ENCODE measurements around the gene PRRT4.

PRRT4 gene

DNA sequence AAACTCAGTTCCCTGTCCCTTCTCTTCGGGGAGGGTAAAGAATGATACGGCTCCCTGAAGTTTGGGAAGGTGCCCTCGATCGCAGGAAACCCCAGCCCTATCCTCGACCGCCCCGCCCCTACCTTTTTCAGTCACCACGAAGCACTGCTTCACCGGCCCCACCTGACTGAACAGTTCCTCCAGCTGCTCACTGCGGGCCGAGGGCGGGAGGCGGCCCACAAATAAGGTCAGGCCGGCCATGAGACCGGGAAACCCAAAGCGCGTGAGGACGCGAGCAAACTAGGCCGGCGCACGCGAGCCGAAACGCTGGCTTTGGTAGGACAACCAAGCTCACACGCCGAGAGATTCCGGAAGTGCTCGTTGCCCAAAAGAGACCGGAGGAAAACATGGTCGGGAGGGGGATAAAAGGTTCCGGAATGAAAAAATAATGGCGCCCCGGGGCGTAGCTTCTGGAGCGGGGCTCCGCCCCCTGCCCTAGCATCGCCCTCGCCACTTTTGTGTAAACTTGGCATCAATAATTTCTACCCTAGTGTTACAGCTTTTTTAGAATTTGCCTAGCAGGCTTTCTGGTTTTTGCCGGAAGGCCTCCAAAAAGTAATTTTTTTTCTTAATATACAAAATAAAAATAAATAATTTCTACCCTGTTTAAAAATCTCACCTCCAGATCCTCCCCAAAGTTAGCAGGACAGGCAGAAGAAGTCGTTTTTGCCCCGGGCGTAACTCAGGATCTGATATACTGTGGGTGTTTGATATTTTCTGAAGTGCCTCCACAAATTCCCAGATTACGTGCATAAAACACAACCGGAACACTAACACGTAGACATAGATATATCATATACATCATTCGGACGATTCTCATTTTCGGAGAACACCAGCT is 17.7 kb downstream of the PRRT4 start, which contains the start of gene RBM28:
RBM28 (minus strand) TSS at position 355 of the 877 bp plus-strand sequence; CDS start at position 240, 115 bp downstream.
- peak; percentile 57 for DNase-seq (ENCODE audit: low read depth)

DNA sequence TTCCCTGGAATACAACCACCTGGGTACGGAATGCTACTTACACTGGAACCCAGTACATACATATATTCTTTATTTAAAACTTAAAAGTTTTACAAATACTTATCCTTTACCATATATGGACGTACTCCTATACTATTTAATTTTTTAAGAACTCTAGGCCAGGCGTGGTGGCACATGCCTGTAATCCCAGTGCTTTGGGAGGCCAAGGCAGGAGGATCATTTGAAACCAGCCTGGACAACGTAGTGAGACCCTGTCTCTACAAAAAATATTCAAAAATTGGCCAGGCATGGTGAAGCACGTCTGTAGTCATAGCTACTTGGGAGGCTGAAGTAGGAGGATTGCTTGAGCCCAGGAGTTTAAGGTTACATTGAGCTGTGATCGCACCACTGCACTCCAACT is 19.8 kb downstream of the PRRT4 start:
- no peak for DNase-seq (ENCODE audit: low read depth)

DNA sequence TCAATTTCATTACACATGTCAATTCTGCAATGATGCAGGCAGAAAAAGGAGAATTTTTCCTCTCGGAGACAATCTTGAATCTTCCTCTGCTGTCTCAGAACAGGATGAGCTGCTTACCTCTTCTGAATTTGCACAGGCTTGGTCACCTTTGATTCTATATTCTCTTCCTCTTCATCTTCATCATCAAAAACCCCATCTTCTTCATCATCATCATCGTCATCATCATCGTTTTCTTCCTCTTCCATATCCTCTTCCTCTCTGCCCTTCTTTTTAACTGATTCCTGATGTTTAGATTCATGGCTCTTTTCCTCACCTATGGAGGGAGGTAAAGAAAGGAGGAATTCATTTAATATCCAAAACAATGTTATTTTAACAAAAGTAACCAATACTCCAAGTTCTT is 25.8 kb downstream of the PRRT4 start:
- no peak for DNase-seq (ENCODE audit: low read depth)

DNA sequence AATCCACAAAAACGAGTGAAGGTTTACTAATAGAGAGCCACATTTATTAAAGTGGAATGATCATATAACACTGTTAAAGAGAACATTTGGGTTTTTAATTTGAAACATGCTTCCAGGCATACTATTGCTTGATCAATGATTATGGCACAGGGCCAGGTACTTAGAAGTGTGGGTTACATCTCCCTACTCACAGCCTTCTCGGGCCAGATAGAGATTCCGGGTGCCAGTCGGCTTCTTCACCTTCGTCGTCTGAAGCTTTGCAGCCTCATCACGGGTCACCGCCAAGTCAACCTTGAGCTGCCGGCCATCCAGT is 37.2 kb downstream of the PRRT4 start:
- DNase-seq (ENCODE audit: low read depth) = no peak

DNA sequence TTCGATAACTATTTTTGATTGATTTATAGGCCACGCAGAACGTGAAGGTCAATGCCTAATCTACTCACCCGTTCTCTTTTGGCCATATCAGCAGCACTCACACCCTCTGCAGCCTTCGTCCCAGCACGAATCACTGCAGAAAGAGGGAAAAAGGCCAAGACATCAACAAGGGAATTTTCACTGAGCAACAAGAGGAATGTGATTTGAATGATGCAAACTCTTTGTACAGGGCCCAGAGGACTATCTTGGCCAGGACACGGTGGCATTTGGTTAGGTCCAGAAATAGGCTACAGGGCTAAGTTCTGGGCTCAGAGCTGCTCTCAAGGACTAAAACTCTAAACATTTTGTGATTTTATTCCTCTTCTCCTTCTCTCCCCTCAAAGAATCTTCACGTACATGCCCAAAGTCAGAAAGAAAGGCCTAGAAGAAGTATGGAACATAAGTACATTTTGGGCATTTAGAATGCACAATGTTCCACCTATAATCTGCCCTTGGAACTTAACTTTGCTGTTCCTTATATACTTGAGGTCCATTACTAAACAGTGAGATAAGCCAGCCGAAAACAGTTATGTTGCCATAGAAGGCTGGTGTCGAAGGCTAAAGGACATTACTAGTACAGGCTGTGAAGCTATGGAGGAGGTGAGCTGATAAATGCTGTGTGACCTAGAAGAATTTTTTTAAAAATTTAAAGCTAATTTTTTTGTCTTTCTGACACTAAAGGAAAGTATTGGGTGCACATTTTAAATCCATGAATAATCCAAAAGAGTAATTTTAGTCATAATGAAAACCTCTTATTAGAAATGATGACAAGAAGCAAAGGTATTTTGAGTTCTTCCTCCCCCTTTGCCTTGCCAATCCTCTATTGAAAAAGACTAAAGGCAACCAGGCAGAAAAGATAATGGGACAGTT is 37.8 kb downstream of the PRRT4 start:
- no peak for DNase-seq (ENCODE audit: low read depth)

DNA sequence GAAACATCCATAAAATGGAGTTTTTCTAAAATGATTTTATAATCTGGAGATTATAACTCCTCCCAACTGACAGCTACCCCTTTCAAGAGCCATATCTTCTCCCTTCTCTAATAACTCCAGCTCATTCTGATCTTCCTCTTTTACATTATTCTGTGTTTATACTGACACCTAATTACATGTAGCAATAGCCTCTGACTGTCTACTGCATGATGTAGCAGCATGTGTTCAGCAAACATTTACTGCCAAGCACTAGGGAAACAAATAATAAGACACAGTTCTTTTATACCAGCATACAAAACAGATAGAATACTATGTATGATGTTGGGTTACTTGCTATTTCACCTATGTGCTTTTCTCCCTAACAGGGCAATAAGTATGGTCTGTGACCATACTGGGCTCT is 38.5 kb downstream of the PRRT4 start:
- DNase-seq (ENCODE audit: low read depth) = no peak

DNA sequence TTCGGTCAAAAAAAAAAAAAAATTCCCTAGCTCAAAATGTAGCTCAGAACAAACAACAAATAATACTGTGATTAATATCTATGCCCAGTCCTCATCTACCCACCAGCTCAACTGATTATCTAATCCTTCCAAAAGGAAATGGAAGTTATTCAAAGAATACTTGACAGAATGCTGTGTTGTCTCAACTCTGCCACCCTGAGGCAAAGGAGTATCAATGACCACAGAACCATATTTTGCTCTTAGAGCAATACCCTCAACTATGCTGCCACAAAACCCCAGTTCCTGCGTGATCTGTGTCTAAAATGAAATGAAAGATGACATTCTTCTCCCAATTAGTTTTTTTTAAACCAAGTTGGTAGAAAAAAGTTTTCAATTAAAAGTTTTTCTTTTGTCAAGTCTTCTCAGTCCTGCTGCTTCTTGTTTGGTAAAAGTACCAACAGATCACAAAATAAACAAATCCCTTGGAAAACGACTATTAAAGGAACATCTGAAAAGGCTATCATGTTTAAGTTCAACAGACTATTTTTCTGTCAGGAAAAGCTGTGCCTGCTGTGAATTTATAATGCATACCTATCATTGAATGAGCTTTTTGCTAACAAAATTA is 39.3 kb downstream of the PRRT4 start:
- no peak for DNase-seq (ENCODE audit: low read depth)

DNA sequence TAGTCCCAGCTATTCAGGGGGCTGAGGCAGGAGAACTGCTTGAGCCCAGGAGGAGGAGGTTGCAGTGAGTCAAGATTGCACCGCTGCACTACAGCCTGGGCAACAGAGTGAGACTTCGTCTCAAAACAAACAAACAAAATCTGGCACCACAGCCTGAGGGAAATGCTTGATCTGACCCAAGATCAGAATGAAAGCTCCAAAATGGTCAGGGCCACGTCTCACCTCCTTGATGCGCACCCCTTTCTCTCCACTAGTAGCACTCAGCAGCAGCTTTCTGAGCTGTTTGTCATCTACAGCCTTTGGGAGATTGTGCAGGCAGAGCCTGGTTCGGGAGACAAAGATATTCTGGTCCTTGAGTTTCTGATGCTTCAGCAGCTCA is 40.5 kb downstream of the PRRT4 start:
- DNase-seq (ENCODE audit: low read depth) = no peak

DNA sequence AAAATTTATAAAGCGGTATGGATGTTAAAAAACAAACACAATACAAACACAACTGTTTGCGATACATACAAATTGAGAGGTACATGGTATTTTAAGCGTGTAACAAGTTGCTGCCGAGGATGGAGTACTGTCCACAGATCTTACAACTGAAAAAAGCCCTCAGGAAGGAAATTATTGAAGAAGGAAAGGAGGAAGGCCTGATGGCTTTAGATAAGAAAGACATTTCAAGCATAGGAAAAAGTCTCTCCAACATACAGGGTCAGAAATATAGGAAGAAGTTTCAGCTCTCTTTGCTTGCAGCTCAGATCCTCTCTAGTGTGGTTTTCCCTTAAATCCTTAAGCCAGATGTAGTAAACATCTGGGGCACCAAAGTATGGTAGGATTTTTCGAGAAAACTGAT is 42.8 kb downstream of the PRRT4 start:
- no peak for DNase-seq (ENCODE audit: low read depth)

DNA sequence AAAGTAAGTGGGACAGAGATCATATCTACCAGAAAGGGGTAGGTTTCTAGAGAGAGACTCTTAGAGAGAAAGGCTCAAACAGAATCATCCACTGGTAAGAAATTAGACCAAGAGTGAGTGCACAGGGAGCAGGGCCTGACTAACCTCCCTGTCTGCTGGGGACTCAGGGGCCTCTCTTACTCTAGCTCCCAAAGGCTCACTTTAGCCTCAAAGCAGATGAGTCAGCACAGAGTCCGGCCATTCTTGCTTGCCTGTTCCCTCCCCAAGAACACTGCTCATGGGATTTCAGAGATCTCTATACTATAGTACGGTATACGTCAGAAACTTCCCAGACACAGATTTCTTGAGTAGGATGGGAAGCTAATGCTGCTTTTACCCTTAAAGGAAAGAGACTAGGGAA is 50.5 kb downstream of the PRRT4 start:
- DNase-seq (ENCODE audit: low read depth) = no peak

DNA sequence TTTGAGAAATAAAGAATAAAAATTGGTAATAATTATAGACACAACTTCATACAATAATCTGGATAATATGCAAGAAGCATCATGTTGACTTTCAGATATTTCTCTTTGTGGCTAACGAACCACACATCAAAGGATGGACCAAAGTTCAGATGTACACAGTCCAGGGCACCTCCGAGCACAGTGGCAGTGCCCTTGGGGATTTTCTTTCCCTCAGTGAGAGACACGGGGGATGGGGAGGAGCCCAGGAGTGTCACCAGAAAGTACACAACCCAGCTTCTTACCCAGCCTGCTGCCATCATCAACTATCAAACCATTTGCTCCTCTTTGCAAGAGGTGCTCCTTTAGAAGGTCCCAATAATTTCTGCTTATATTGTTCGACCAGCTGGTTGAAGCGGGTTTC is 51.0 kb downstream of the PRRT4 start:
- DNase-seq (ENCODE audit: low read depth) = no peak

DNA sequence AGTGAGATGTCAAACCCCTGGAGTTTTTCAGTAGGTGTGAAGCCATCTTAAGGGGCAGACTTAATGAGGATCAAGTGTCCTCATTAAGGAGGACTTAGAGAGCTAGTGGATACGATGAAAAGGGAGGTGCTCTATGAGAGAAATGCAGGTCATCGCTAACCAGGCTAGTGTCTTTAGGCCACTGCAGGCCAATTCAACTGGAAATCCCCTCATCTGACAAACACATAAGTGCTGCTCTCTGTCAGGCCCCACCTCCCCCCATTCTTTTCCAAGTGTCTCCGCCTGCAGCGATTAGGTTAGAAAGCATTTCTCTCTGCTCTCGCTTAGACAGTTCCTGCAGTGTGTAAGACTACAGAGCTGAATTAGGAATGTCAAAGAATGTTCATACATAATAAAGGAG is 51.5 kb downstream of the PRRT4 start:
- no peak for DNase-seq (ENCODE audit: low read depth)

DNA sequence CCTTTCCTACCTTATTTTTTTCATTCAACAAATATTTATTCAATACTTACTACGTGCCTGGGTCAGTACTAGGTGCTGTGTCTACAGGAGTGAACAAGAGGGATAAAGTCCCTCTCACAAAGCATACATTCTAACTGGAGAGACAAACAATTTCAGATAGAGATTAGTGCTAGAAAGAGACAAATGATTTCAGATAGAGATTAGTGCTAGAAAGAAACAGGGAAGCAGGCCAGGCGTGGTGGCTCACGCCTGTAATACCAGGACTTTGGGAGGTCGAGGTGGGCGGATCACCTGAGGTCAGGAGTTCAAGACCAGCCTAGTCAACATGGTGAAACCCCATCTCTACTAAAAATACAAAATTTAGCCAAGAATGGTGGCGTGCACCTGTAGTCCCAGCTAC is 52.4 kb downstream of the PRRT4 start:
- DNase-seq (ENCODE audit: low read depth) = no peak

DNA sequence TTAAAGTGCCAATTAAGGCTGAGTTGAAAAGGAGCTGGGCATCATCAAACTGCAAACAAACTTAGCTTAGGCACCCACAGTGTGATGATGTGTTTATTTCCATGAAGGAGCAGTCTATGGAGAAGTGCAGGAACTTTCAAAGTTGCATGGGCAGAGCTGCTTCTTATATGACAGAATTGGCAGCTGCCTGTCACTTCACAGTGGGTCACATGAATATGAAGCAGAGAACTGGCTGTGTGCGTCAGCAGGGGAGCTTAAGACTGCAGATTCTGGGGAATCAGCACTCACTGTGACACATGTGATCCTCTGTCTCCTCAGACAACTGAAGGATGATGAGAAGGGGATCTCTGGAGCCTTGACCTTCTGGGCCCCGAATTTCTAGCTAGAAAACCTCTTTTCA is 54.4 kb downstream of the PRRT4 start:
- no peak for DNase-seq (ENCODE audit: low read depth)

DNA sequence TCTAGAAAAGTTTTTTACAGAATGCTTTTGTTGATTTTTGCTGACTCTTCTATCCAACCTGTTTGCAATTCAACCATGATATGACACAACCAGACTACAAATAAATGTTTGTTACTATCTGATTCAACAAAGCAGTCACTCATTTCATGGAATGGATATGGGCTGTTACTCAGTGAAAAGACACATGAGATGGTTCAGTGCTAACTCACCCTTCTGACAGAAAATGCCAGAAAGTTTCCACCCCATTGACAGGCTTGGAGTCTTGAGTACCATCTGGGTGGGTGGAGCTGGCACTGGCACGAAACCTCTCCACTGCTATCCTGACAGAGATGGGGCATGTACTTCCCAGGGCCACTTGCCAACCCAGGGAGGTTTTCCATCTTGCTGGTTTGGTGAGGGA is 57.3 kb downstream of the PRRT4 start:
- DNase-seq (ENCODE audit: low read depth) = no peak

DNA sequence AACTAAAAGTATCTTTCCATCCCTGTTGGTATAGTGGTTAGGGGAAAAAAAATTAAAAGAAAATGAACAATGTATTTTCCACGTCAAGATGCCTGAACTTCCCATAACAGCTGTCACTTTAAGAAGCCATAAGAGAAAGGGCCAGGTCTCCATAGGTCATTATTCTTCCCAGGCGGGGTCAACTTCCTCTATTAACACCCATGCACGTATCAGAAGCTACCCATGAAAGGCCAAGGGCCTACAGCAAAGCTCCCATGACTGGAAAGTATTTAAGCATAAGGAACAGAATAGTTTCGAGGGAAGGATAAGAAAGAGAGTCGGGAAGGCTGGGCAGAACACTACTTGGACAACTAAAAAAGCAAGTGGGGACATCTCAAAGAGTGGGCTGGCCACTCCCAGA is 57.8 kb downstream of the PRRT4 start:
- no peak for DNase-seq (ENCODE audit: low read depth)

DNA sequence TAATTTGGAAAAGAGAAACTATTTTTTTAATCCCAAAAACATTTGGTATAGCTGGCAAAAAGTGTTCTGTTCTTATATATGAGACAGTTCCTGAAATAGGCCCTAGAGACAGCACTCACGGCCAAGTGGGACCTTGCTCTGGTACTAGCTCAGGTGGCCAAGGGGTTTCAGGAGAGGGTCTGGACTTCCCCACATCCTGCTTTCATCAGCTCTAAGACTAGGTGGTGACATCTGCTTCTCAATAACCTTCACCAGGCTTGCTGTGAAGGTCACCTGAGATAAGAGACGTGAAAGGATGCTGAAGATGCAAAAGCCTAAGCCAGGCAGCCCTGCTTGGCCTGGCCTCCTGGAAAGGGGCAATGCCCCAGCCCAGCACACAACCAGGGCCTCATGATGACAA is 58.4 kb downstream of the PRRT4 start:
- no peak for DNase-seq (ENCODE audit: low read depth)

DNA sequence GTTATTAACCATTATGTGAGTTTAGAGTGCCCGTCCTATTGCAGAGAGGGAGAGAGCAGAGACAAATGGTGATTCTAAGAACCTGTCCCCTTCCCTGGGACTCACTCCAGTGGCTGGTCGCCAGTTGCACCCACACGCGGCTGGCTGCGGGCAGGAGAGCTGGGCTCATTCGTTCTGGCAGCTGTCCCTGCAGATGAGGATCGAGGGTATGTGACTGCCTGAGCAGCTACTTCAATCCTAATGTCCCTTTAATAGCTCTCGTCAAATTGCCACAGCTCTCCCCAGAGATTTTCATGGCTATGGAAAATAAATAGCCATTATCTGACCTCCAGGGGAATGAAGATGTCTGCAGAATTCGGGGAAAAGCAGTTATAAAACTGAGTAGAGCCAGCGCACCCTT is 59.4 kb downstream of the PRRT4 start:
- no peak for DNase-seq (ENCODE audit: low read depth)

Data from stimulated activated CD8-positive, alpha-beta memory T cell treated with anti-CD3 and anti-CD28 coated beads, Interleukin-15, amount 100 ng/mL, for 24 hours (primary cell).